ENCODE results near the gene KCTD15.

The KCTD15 gene

GRCh38 chr19:33772102-33772857 lies 24.4 kb upstream of the KCTD15 start:
- no peak for DNase-seq

GRCh38 chr19:33772858-33773180 lies 23.9 kb upstream of the KCTD15 start:
- no peak for DNase-seq

- no peak for DNase-seq
Measured at GRCh38 chr19:33773704-33774624, 22.7 kb upstream of the KCTD15 start.

- DNase-seq, result no peak
Measured at GRCh38 chr19:33774751-33775150, 21.9 kb upstream of the KCTD15 start.

- no peak for DNase-seq
Measured at GRCh38 chr19:33775731-33776487, 20.8 kb upstream of the KCTD15 start.

- no peak for DNase-seq
Measured at GRCh38 chr19:33777351-33777750, 19.3 kb upstream of the KCTD15 start.

GRCh38 chr19:33777753-33778088 lies 18.9 kb upstream of the KCTD15 start:
- DNase-seq, result no peak

- peak; percentile 25 for DNase-seq
Measured at GRCh38 chr19:33778089-33778791, 18.4 kb upstream of the KCTD15 start.

- no peak for DNase-seq
Measured at GRCh38 chr19:33779849-33780248, 16.8 kb upstream of the KCTD15 start.

GRCh38 chr19:33780251-33780650 lies 16.4 kb upstream of the KCTD15 start:
- no peak for DNase-seq

GRCh38 chr19:33780746-33781145 lies 15.9 kb upstream of the KCTD15 start:
- DNase-seq, result no peak

- DNase-seq, result no peak
Measured at GRCh38 chr19:33781415-33781935, 15.2 kb upstream of the KCTD15 start.

- no peak for DNase-seq
Measured at GRCh38 chr19:33781996-33782395, 14.7 kb upstream of the KCTD15 start.

GRCh38 chr19:33784432-33784831 lies 12.2 kb upstream of the KCTD15 start:
- no peak for DNase-seq

GRCh38 chr19:33785795-33786194 lies 10.9 kb upstream of the KCTD15 start:
- DNase-seq, result no peak

GRCh38 chr19:33788676-33789075 lies 8.0 kb upstream of the KCTD15 start:
- DNase-seq, result no peak

- DNase-seq, result no peak
Measured at GRCh38 chr19:33789344-33789743, 7.3 kb upstream of the KCTD15 start.

GRCh38 chr19:33794683-33795369 lies 1.8 kb upstream of the KCTD15 start:
- no peak for DNase-seq

- peak; percentile 35 for DNase-seq
Measured at GRCh38 chr19:33795370-33796163, 1.1 kb upstream of the KCTD15 start.

- no peak for DNase-seq
Measured at GRCh38 chr19:33797802-33798671, 1.4 kb downstream of the KCTD15 start.

Measured in KG1 (cell line).